SK-N-SH (cell line): ENCODE results near the gene MAGI2. TPM values are rescaled to one million over a fixed set of nuclear protein-coding genes. Genes with fewer than 3 reads are reported as not detected.

Source experiments
- CTCF ChIA-PET: fragments of 300-600, 350-600 bp; formaldehyde crosslinking; extraction: SDS; loops from one replicate; lab custom pipeline; 2021; lab: Yijun Ruan, JAX
- POLR2A ChIA-PET: fragments of 350-600 bp; sonication (Branson Sonifier 250); formaldehyde crosslinking; extraction: SDS; loops from one replicate; lab custom pipeline; 2020; ENCODE audit warnings: antibody characterized with exemption, inconsistent platforms; lab: Yijun Ruan, JAX
- DNase-seq: peaks from one replicate; pipeline ENCODE4 v3.0.0; 2012
- H2AFZ ChIP-seq: fragments of 200-600 bp; sonication (generic); 2 replicates; pipeline ENCODE4 v1.8.1; 2016; ENCODE audit warnings: antibody characterized with exemption, mild to moderate bottlenecking, low read depth
- H3F3A ChIP-seq: fragments of 200-600 bp; sonication (generic); replicated peaks from 2 replicates; pipeline ENCODE3; 2016; ENCODE audit warnings: antibody characterized with exemption, mild to moderate bottlenecking; ENCODE audit not compliant: insufficient read depth
- H3K27ac ChIP-seq, 2 experiments: fragments of 200-500 bp in 1 of 2; fragments of 200-600 bp in 1 of 2; sonication (Bioruptor generic) in 1 of 2; sonication (generic), shearing (Covaris generic) in 1 of 2; 2 replicates each; pipeline versions ENCODE4 v1.5.1 to v1.6.1; 2014 to 2016; ENCODE audit warnings: low read depth in 2 of 2, inconsistent platforms in 1 of 2, low read length in 1 of 2, mild to moderate bottlenecking in 1 of 2, mixed read lengths in 1 of 2
- H3K27me3 ChIP-seq: fragments of 200-600 bp; sonication (generic), shearing (Covaris generic); 2 replicates; pipeline ENCODE4 v1.6.1; 2016; ENCODE audit warnings: mixed run types; ENCODE audit not compliant: insufficient read depth
- H3K36me3 ChIP-seq, 2 experiments: fragments of 200-500 bp in 1 of 2; fragments of 200-600 bp in 1 of 2; sonication (Bioruptor generic) in 1 of 2; sonication (generic) in 1 of 2; replicated peaks in 1 of 2; 2 replicates each; pipeline versions ENCODE3 to v1.5.1; 2014 to 2016; ENCODE audit warnings: low read length in 1 of 2, mild to moderate bottlenecking in 1 of 2; ENCODE audit not compliant: insufficient read depth in 2 of 2, control insufficient read depth in 1 of 2
- H3K4me1 ChIP-seq, 2 experiments: fragments of 200-500 bp in 1 of 2; fragments of 200-600 bp in 1 of 2; sonication (Bioruptor generic) in 1 of 2; sonication (generic), shearing (Covaris generic) in 1 of 2; 2 replicates each; pipeline versions ENCODE4 v1.5.1 to v1.6.1; 2014 to 2016; ENCODE audit warnings: low read depth in 1 of 2, low read length in 1 of 2, mixed run types in 1 of 2; ENCODE audit not compliant: insufficient read depth in 2 of 2, control insufficient read depth in 1 of 2
- H3K4me2 ChIP-seq: fragments of 200-600 bp; sonication (generic), shearing (Covaris generic); 2 replicates; pipeline ENCODE4 v1.6.1; 2017; ENCODE audit warnings: mixed run types
- H3K4me3 ChIP-seq, 2 experiments: fragments of 200-500 bp in 1 of 2; fragments of 200-600 bp in 1 of 2; sonication (Bioruptor generic) in 1 of 2; sonication (generic), shearing (Covaris generic) in 1 of 2; 2 replicates each; pipeline versions ENCODE4 v1.5.1 to v1.8.1; 2014 to 2016; ENCODE audit warnings: low read depth in 2 of 2, inconsistent platforms in 1 of 2, low read length in 1 of 2, mild to moderate bottlenecking in 1 of 2, mixed read lengths in 1 of 2, moderate library complexity in 1 of 2
- H3K79me2 ChIP-seq: fragments of 200-600 bp; sonication (generic); 2 replicates; pipeline ENCODE4 v1.8.1; 2017; ENCODE audit warnings: mild to moderate bottlenecking; ENCODE audit not compliant: insufficient read depth
- H3K9ac ChIP-seq: fragments of 200-600 bp; sonication (generic); 2 replicates; pipeline ENCODE4 v1.6.1; 2017; ENCODE audit warnings: mixed run types
- H3K9me2 ChIP-seq: fragments of 200-600 bp; sonication (generic); 2 replicates; pipeline ENCODE4 v1.6.1; 2017; ENCODE audit warnings: mixed run types
- H3K9me3 ChIP-seq: fragments of 200-600 bp; sonication (generic); 2 replicates; pipeline ENCODE4 v1.6.1; 2017; ENCODE audit warnings: mixed run types, mild to moderate bottlenecking, moderate library complexity
- H4K20me1 ChIP-seq: fragments of 200-600 bp; sonication (generic); 2 replicates; pipeline ENCODE4 v1.6.1; 2017; ENCODE audit warnings: mild to moderate bottlenecking, mixed run types; ENCODE audit not compliant: insufficient read depth
- CHD2 ChIP-seq: fragments of 150-350 bp; IDR thresholded peaks from 2 replicates; pipeline ENCODE4 v1.6.1; 2018; ENCODE audit warnings: low read length; ENCODE audit not compliant: partially characterized antibody
- ELF1 ChIP-seq: IDR thresholded peaks from 2 replicates; pipeline ENCODE4 v1.4.0; 2012
- FOSL2 ChIP-seq: IDR thresholded peaks from 2 replicates; pipeline ENCODE4 v1.4.0; 2012; ENCODE audit warnings: low read depth, mild to moderate bottlenecking, moderate library complexity, borderline replicate concordance
- FOXM1 ChIP-seq: IDR thresholded peaks from 2 replicates; pipeline ENCODE4 v1.4.0; 2012; ENCODE audit warnings: low read depth, mild to moderate bottlenecking
- MEF2A ChIP-seq: IDR thresholded peaks from 2 replicates; pipeline ENCODE4 v1.4.0; 2012; ENCODE audit warnings: low read depth, borderline replicate concordance
- MXI1 ChIP-seq: IDR thresholded peaks from 2 replicates; pipeline ENCODE4 v1.6.1; 2012; ENCODE audit warnings: mild to moderate bottlenecking, low read depth, low read length, improper control_type of control experiment
- NRF1 ChIP-seq: IDR thresholded peaks from 2 replicates; pipeline ENCODE4 v1.6.1; 2012; ENCODE audit warnings: low read depth, mild to moderate bottlenecking, low read length
- POLR2AphosphoS5 ChIP-seq: IDR thresholded peaks from 2 replicates; pipeline ENCODE4 v1.6.1; 2012; ENCODE audit warnings: low read depth, low read length
- RAD21 ChIP-seq: IDR thresholded peaks from 2 replicates; pipeline ENCODE4 v1.6.1; 2012; ENCODE audit warnings: mild to moderate bottlenecking, low read length
- RCOR1 ChIP-seq: fragments of 150-350 bp; IDR thresholded peaks from 2 replicates; pipeline ENCODE4 v1.6.1; 2017; ENCODE audit warnings: antibody characterized with exemption, low read length
- RFX5 ChIP-seq: IDR thresholded peaks from 2 replicates; pipeline ENCODE4 v1.6.1; 2012; ENCODE audit warnings: mild to moderate bottlenecking, improper control_type of control experiment, low read length
- RXRA ChIP-seq: IDR thresholded peaks from 2 replicates; pipeline ENCODE4 v1.4.0; 2012; ENCODE audit warnings: low read depth, mild to moderate bottlenecking, borderline replicate concordance
- SIN3A ChIP-seq: IDR thresholded peaks from 2 replicates; pipeline ENCODE4 v1.6.1; 2012; ENCODE audit warnings: low read depth, mild to moderate bottlenecking, low read length, moderate library complexity, borderline replicate concordance
- SMC3 ChIP-seq: IDR thresholded peaks from 2 replicates; pipeline ENCODE4 v1.6.1; 2012; ENCODE audit warnings: low read depth, low read length, improper control_type of control experiment
- TAF1 ChIP-seq: IDR thresholded peaks from 2 replicates; pipeline ENCODE4 v1.6.1; 2012; ENCODE audit warnings: low read depth, mild to moderate bottlenecking, low read length, moderate library complexity, borderline replicate concordance
- YY1 ChIP-seq: IDR thresholded peaks from 2 replicates; pipeline ENCODE4 v1.4.0; 2012; ENCODE audit warnings: low read depth, mild to moderate bottlenecking
- WGBS: methylation state at CpG from one replicate; pipeline ENCODE4 v1.1.6; 2017; ENCODE audit warnings: low lambda C conversion rate; 5-methylcytosine and 5-hydroxymethylcytosine counted together
- polyA plus RNA-seq, 3 experiments: library from polyadenylated mRNA; depleted of rRNA; stranded (reverse); fragments of >200 nt; gene quantifications; 2 replicates each; pipeline ENCODE4 v1.2.3, GENCODE V29; 2012
- TF ChIP-seq, protein P1 (sequence below): IDR thresholded peaks from 2 replicates; pipeline ENCODE4 v1.4.0; 2012; ENCODE audit warnings: low read depth
- TF ChIP-seq, protein P2 (sequence below): IDR thresholded peaks from 2 replicates; pipeline ENCODE4 v1.4.0; 2012; ENCODE audit warnings: low read depth, borderline replicate concordance
- TF ChIP-seq, protein P3 (sequence below): IDR thresholded peaks from 2 replicates; pipeline ENCODE4; 2012

MAGI2 gene
- polyA plus RNA-seq, 1 of the 3 experiments (the other 2 are of a cell fraction) = 1.1 TPM

GRCh38 chr7:78175330-78176100 lies 1278.0 kb downstream of the MAGI2 start:
- no peaks in the 10 kb centered on the region for H3K9me2 ChIP-seq
- H3K4me2 ChIP-seq = no peak overlapping the region
- TF ChIP-seq, protein P1, sequence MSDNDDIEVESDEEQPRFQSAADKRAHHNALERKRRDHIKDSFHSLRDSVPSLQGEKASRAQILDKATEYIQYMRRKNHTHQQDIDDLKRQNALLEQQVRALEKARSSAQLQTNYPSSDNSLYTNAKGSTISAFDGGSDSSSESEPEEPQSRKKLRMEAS = no peak
- TF ChIP-seq POLR2AphosphoS5 (no peak), FOXM1 (no peak), RFX5 (no peak), TAF1 (no peak), ELF1 (no peak), CHD2 (no peak), MEF2A (no peak), SIN3A (no peak), MXI1 (no peak), YY1 (no peak), FOSL2 (no peak), NRF1 (no peak), RXRA (no peak), SMC3 (no peak), RCOR1 (no peak), RAD21 (no peak)
- TF ChIP-seq, protein P2, sequence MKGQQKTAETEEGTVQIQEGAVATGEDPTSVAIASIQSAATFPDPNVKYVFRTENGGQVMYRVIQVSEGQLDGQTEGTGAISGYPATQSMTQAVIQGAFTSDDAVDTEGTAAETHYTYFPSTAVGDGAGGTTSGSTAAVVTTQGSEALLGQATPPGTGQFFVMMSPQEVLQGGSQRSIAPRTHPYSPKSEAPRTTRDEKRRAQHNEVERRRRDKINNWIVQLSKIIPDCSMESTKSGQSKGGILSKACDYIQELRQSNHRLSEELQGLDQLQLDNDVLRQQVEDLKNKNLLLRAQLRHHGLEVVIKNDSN = no peak
- TF ChIP-seq, protein P3, sequence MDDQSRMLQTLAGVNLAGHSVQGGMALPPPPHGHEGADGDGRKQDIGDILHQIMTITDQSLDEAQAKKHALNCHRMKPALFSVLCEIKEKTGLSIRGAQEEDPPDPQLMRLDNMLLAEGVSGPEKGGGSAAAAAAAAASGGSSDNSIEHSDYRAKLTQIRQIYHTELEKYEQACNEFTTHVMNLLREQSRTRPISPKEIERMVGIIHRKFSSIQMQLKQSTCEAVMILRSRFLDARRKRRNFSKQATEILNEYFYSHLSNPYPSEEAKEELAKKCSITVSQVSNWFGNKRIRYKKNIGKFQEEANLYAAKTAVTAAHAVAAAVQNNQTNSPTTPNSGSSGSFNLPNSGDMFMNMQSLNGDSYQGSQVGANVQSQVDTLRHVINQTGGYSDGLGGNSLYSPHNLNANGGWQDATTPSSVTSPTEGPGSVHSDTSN = no peak
- no peak overlapping the region for H3K9ac ChIP-seq
- no peak for DNase-seq
- POLR2A ChIA-PET = no interaction called here
- 0 out of 4 replicates have a peak, but pooled peaks cover 0 to 9% of the 10 kb centered on the region in 2 experiments for H3K4me1 ChIP-seq
- no peaks in the 10 kb centered on the region for H3K79me2 ChIP-seq
- CTCF ChIA-PET = interaction anchor here (1.4 to 1.5 kb wide), 2 partner anchors 14 to 17 kb away, joined by 4 read pairs; no protein-coding TSS in a partner anchor
- no peak overlapping the region for H2AFZ ChIP-seq
- H3F3A ChIP-seq = no peaks in the 10 kb centered on the region
- H3K9me3 ChIP-seq = no peaks in the 10 kb centered on the region
- no peak overlapping the region for H3K27ac ChIP-seq
- no peaks in the 10 kb centered on the region for H4K20me1 ChIP-seq
- WGBS = 80% methylated on average over 10 of the region's 10 CpGs
- H3K27me3 ChIP-seq = no peaks in the 10 kb centered on the region
- H3K36me3 ChIP-seq = no peaks in the 10 kb centered on the region
- H3K4me3 ChIP-seq = no peak overlapping the region
